CD4-positive, alpha-beta T cell treated with Interleukin-2 at 100 ng/mL for 4 hours (primary cell): Measurements from ENCODE around the gene RNF212.
"Not testable (repeated sequence)": the region's sequence is repeated elsewhere in the genome, so short reads cannot be mapped to it uniquely, and the experiment has no call there.

Experiments
- DNase-seq: peaks from one replicate; pipeline ENCODE4 v3.0.0-alpha.2; 2020; ENCODE audit warnings: low spot score

The RNF212 gene

GRCh38 chr4:1113311-1114009 is at the start of gene RNF212:
TSS of gene RNF212 (minus strand) at chr4:1113564. CDS start at chr4:1113464, 100 bp downstream.
- DNase-seq: peak; percentile 48

GRCh38 chr4:1160351-1160750 is 47.0 kb upstream of the RNF212 start:
- no peak for DNase-seq

- DNase-seq: no peak
Measured at GRCh38 chr4:1156069-1156468, 42.7 kb upstream of the RNF212 start.

GRCh38 chr4:1155314-1155713 is 42.0 kb upstream of the RNF212 start:
- no peak for DNase-seq

GRCh38 chr4:1154523-1155182 is 41.3 kb upstream of the RNF212 start:
- no peak for DNase-seq

- no peak for DNase-seq
Measured at GRCh38 chr4:1154126-1154522, 40.8 kb upstream of the RNF212 start.

GRCh38 chr4:1153567-1154090 is 40.3 kb upstream of the RNF212 start:
- DNase-seq: no peak

GRCh38 chr4:1152290-1152689 is 38.9 kb upstream of the RNF212 start:
- no peak for DNase-seq

GRCh38 chr4:1151541-1151940 is 38.2 kb upstream of the RNF212 start:
- DNase-seq: no peak

- DNase-seq: no peak
Measured at GRCh38 chr4:1150875-1151274, 37.5 kb upstream of the RNF212 start.

GRCh38 chr4:1139860-1140259 is 26.5 kb upstream of the RNF212 start:
- no peak for DNase-seq

GRCh38 chr4:1137850-1138249 is 24.5 kb upstream of the RNF212 start:
- DNase-seq: no peak

GRCh38 chr4:1137063-1137776 is 23.9 kb upstream of the RNF212 start:
- DNase-seq: peak; percentile 29

- no peak for DNase-seq
Measured at GRCh38 chr4:1136048-1136447, 22.7 kb upstream of the RNF212 start.

GRCh38 chr4:1133033-1133432 is 19.7 kb upstream of the RNF212 start:
- DNase-seq: no peak

GRCh38 chr4:1130316-1131186 is 17.2 kb upstream of the RNF212 start:
- peak; percentile 82 for DNase-seq

- no peak for DNase-seq
Measured at GRCh38 chr4:1126506-1126905, 13.1 kb upstream of the RNF212 start.

GRCh38 chr4:1125466-1125865 is 12.1 kb upstream of the RNF212 start:
- DNase-seq: not testable (repeated sequence)

GRCh38 chr4:1124818-1125217 is 11.5 kb upstream of the RNF212 start:
- no peak for DNase-seq

GRCh38 chr4:1122505-1122904 is 9.1 kb upstream of the RNF212 start:
- DNase-seq: no peak

GRCh38 chr4:1116838-1117237 is 3.5 kb upstream of the RNF212 start:
- DNase-seq: no peak
